Breast epithelium (tissue), 4 donors: Measurements from ENCODE around the gene ATP13A4. TPM values are rescaled to one million over a fixed set of nuclear protein-coding genes. Genes with fewer than 3 reads are reported as not detected.

Experiments
- DNase-seq, 2 donors: peaks; one replicate each; pipeline ENCODE4 v3.0.0-alpha.2; 2019; ENCODE audit warnings: low spot score in 2 of 2
- H3K27ac ChIP-seq, 2 donors: fragments of 200-600 bp; sonication (generic) in 1 of 2; one replicate each; pipeline ENCODE4 v1.5.1; 2016 to 2019; ENCODE audit warnings: mild to moderate bottlenecking in 1 of 2
- H3K27me3 ChIP-seq, 2 donors: fragments of 200-600 bp; sonication (generic) in 1 of 2; one replicate each; pipeline versions ENCODE4 v1.5.1 to v1.6.0; 2017 to 2019; ENCODE audit warnings: control low read depth in 1 of 2, mild to moderate bottlenecking in 1 of 2
- H3K36me3 ChIP-seq: fragments of 200-600 bp; one replicate; pipeline ENCODE4 v1.5.1; 2019
- H3K4me1 ChIP-seq, 2 donors: fragments of 200-600 bp; sonication (generic); one replicate each; pipeline ENCODE4 v1.5.1; 2016 to 2019; ENCODE audit warnings: control low read depth in 1 of 2
- H3K4me3 ChIP-seq, 3 donors: fragments of 200-600 bp; sonication (generic); 1 replicate in 2 of 3; 2 replicates in 1 of 3; pipeline ENCODE4 v1.5.1; 2016 to 2019; ENCODE audit warnings: mild to moderate bottlenecking in 3 of 3, moderate library complexity in 2 of 3
- H3K9me3 ChIP-seq, 2 donors: fragments of 200-600 bp; sonication (generic) in 1 of 2; one replicate each; pipeline ENCODE4 v1.5.1; 2016 to 2019; ENCODE audit warnings: control low read depth in 1 of 2
- CTCF ChIP-seq, 3 donors: fragments of 450-650 bp; IDR thresholded peaks; one replicate each; pipeline ENCODE4 v1.5.1; 2016 to 2017; ENCODE audit warnings: antibody characterized with exemption in 3 of 3, mild to moderate bottlenecking in 3 of 3, moderate library complexity in 3 of 3
- POLR2A ChIP-seq: fragments of 450-650 bp; IDR thresholded peaks from one replicate; pipeline ENCODE4 v1.6.1; 2016; ENCODE audit warnings: antibody characterized with exemption, mild to moderate bottlenecking, moderate library complexity
- POLR2AphosphoS5 ChIP-seq, 3 donors: sonication (generic); formaldehyde crosslinking; IDR thresholded peaks; one replicate each; pipeline ENCODE4 v1.6.1; 2017; ENCODE audit warnings: antibody characterized with exemption in 3 of 3
- intact Hi-C: fragments of 100-400 bp; cut with DNase I; formaldehyde crosslinking; loops from one replicate; pipeline ENCODE4 v1.15.1; 2023; ENCODE audit warnings: low total_unique reads
- total RNA-seq, 3 donors: library from RNA; depleted of rRNA; stranded (reverse); fragments of >200 nt; gene quantifications; one replicate each; pipeline ENCODE4 v1.1.0, GENCODE V29; 2016

The ATP13A4 gene
- total RNA-seq, 3 donors from 2014 or later: 0.64 to 36.6 (median 6.2) TPM

- DNase-seq: no peak
- Histone ChIP-seq H3K4me3 (no peak overlapping the region), H3K36me3 (no peaks in the 10 kb centered on the region), H3K27ac (no peak overlapping the region), H3K27me3 (no peaks in the 10 kb centered on the region), H3K9me3 (no peaks in the 10 kb centered on the region), H3K4me1 (no peaks in the 10 kb centered on the region)
- TF ChIP-seq CTCF (IDR thresholded peaks at IDR 0.05) (no peak), POLR2AphosphoS5 (IDR thresholded peaks at IDR 0.05) (no peak), POLR2A (no peak)
- intact Hi-C loops: loop anchor here (2.0 kb wide), 1 partner anchor 113 kb away; no protein-coding TSS in a partner anchor
Observed at GRCh38 chr3:193573403-193574191, 18.9 kb upstream of the ATP13A4 start.

GRCh38 chr3:193572426-193572908, 17.8 kb upstream of the ATP13A4 start:
- H3K4me1 ChIP-seq: no peaks in the 10 kb centered on the region
- no peak for TF ChIP-seq POLR2AphosphoS5 (IDR thresholded peaks at IDR 0.05)
- TF ChIP-seq POLR2A: no peak
- peak; percentile 24 to 74 (median 74) for TF ChIP-seq CTCF (IDR thresholded peaks at IDR 0.05)
- peak in 1 of 2 donors; percentile 32 for DNase-seq
- no peak overlapping the region for H3K27ac ChIP-seq
- no peaks in the 10 kb centered on the region for H3K9me3 ChIP-seq
- H3K27me3 ChIP-seq: no peaks in the 10 kb centered on the region
- no peaks in the 10 kb centered on the region for H3K36me3 ChIP-seq
- intact Hi-C loops: loop anchor here (2.0 kb wide), 1 partner anchor 112 kb away; no protein-coding TSS in a partner anchor
- no peak overlapping the region for H3K4me3 ChIP-seq

DNA sequence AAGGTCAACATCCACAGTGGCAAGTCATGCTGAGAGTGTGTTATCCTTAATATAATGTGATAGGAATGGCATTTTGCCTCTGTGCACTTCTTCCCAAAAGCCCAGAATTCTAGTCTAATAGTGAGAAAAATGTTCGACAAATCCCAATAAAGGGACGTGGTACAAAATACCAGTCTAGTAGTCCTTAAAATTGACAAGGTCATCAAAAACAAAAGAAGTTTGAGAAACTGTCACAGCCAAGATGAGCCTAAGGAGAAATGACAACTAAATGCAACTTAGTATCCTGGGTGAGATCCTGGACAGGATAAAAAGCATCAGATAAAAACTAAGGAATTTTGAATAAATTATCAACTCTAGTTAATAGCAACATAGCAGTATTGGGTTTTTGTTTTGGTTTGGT, 14.4 kb upstream of the ATP13A4 start:
- intact Hi-C loops: no loop called here

DNA sequence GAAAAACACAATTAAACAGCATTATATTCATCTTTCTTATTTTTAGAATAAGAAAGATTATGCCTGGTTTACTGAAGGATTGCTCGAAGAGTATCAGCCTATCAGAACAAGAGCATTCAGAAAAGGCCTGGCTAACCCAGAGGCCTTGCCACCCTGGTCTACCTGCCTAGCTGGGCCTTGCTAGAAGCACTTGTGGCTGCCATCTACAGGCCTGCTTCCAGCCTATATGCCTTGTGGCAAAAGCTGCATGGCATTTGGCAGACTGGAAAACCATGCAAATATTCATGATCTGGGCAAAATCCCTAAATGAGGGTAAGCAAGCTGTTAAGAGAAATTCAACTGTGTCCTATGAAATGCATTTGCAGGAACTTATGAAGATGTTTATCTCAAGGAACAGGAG, 9.3 kb upstream of the ATP13A4 start:
- TF ChIP-seq CTCF (IDR thresholded peaks at IDR 0.05): no peak
- no peak for TF ChIP-seq POLR2AphosphoS5 (IDR thresholded peaks at IDR 0.05)
- no peak for TF ChIP-seq POLR2A
- no peaks in the 10 kb centered on the region for H3K36me3 ChIP-seq
- no peaks in the 10 kb centered on the region for H3K4me1 ChIP-seq
- no peaks in the 10 kb centered on the region for H3K27me3 ChIP-seq
- no peak overlapping the region for H3K4me3 ChIP-seq
- H3K9me3 ChIP-seq: no peaks in the 10 kb centered on the region
- H3K27ac ChIP-seq: no peak overlapping the region
- intact Hi-C loops: no loop called here
- DNase-seq: no peak

More for the DNA sequence above, 14.4 kb upstream of the ATP13A4 start:
- no peaks in the 10 kb centered on the region for H3K9me3 ChIP-seq
- H3K4me1 ChIP-seq: no peaks in the 10 kb centered on the region
- TF ChIP-seq POLR2AphosphoS5 (IDR thresholded peaks at IDR 0.05) (no peak), POLR2A (no peak), CTCF (IDR thresholded peaks at IDR 0.05) (no peak)
- no peaks in the 10 kb centered on the region for H3K36me3 ChIP-seq
- no peak overlapping the region for H3K27ac ChIP-seq
- H3K4me3 ChIP-seq: no peak overlapping the region
- DNase-seq: no peak
- H3K27me3 ChIP-seq: no peaks in the 10 kb centered on the region

GRCh38 chr3:193563426-193563825, 8.7 kb upstream of the ATP13A4 start:
- Histone ChIP-seq H3K4me1 (no peaks in the 10 kb centered on the region), H3K27ac (no peak overlapping the region), H3K9me3 (no peaks in the 10 kb centered on the region), H3K27me3 (no peaks in the 10 kb centered on the region), H3K4me3 (no peak overlapping the region), H3K36me3 (no peaks in the 10 kb centered on the region)
- no peak for DNase-seq
- TF ChIP-seq POLR2AphosphoS5 (IDR thresholded peaks at IDR 0.05): no peak
- no peak for TF ChIP-seq POLR2A
- no peak for TF ChIP-seq CTCF (IDR thresholded peaks at IDR 0.05)
- intact Hi-C loops: no loop called here
